Ascending aorta (tissue), 2 donors: ENCODE results near the gene MDN1. TPM values are rescaled to one million over a fixed set of nuclear protein-coding genes. Genes with fewer than 3 reads are reported as not detected.

ENCODE experiments used
- DNase-seq, 2 donors: peaks; one replicate each; pipeline ENCODE4 v3.0.0-alpha.2; 2019; ENCODE audit warnings: low spot score in 2 of 2
- H3K27ac ChIP-seq, 2 donors: fragments of 200-600 bp; sonication (generic); one replicate each; pipeline ENCODE4 v1.5.1; 2016 to 2017; ENCODE audit warnings: mild to moderate bottlenecking in 1 of 2
- H3K27me3 ChIP-seq: fragments of 200-600 bp; sonication (generic); one replicate; pipeline ENCODE4 v1.5.1; 2017
- H3K36me3 ChIP-seq, 2 donors: fragments of 200-600 bp; sonication (generic); one replicate each; pipeline ENCODE4 v1.5.1; 2016
- H3K4me1 ChIP-seq, 2 donors: fragments of 200-600 bp; sonication (generic); one replicate each; pipeline ENCODE4 v1.5.1; 2016 to 2017; ENCODE audit warnings: mild to moderate bottlenecking in 1 of 2
- H3K4me3 ChIP-seq, 2 donors: fragments of 200-600 bp; sonication (generic); one replicate each; pipeline ENCODE4 v1.5.1; 2016 to 2017; ENCODE audit warnings: mild to moderate bottlenecking in 1 of 2
- H3K9me3 ChIP-seq, 2 donors: fragments of 200-600 bp; sonication (generic); one replicate each; pipeline ENCODE4 v1.5.1; 2016
- CTCF ChIP-seq, 3 experiments: fragments of 200-600 bp in 2 of 3; fragments of 450-650 bp in 1 of 3; sonication (generic) in 2 of 3; IDR thresholded peaks; one replicate each; pipeline ENCODE4 v1.5.1; 2016 to 2019; ENCODE audit warnings: antibody characterized with exemption in 3 of 3, mild to moderate bottlenecking in 1 of 3, moderate library complexity in 1 of 3
- intact Hi-C: fragments of 100-400 bp; cut with DNase I; formaldehyde crosslinking; loops from one replicate; pipeline ENCODE4 v1.15.1; 2023
- total RNA-seq: library from RNA; depleted of rRNA; stranded (reverse); fragments of >200 nt; gene quantifications from one replicate; pipeline ENCODE4 v1.1.0, GENCODE V29; 2016

The MDN1 gene
- total RNA-seq, 1 donor from 2014 or later = 12.2 TPM

GRCh38 chr6:89619567-89619966 lies 200.0 kb downstream of the MDN1 start:
- H3K9me3 ChIP-seq = no peaks in the 10 kb centered on the region
- no peaks in the 10 kb centered on the region for H3K27me3 ChIP-seq
- H3K4me3 ChIP-seq = no peak overlapping the region
- intact Hi-C loops = no loop called here
- no peak for DNase-seq
- no peaks in the 10 kb centered on the region for H3K4me1 ChIP-seq
- no peak overlapping the region for H3K27ac ChIP-seq
- peaks cover 19 to 38% of the 10 kb centered on the region in 2 donors for H3K36me3 ChIP-seq
- TF ChIP-seq CTCF (IDR thresholded peaks at IDR 0.05) = no peak

GRCh38 chr6:89618026-89618425 lies 201.6 kb downstream of the MDN1 start:
- Histone ChIP-seq H3K36me3 (peaks cover 6 to 23% of the 10 kb centered on the region in 2 donors), H3K4me3 (no peak overlapping the region), H3K27ac (no peak overlapping the region), H3K4me1 (no peaks in the 10 kb centered on the region), H3K27me3 (no peaks in the 10 kb centered on the region), H3K9me3 (no peaks in the 10 kb centered on the region)
- TF ChIP-seq CTCF (IDR thresholded peaks at IDR 0.05) = no peak
- intact Hi-C loops = no loop called here
- no peak for DNase-seq

- intact Hi-C loops = no loop called here
- H3K27ac ChIP-seq = no peak overlapping the region
- TF ChIP-seq CTCF (IDR thresholded peaks at IDR 0.05) = no peak
- H3K4me3 ChIP-seq = no peak overlapping the region
- no peaks in the 10 kb centered on the region for H3K4me1 ChIP-seq
- H3K9me3 ChIP-seq = no peaks in the 10 kb centered on the region
- DNase-seq = no peak
- H3K27me3 ChIP-seq = no peaks in the 10 kb centered on the region
- peaks cover 0 to 19% of the 10 kb centered on the region in 2 donors for H3K36me3 ChIP-seq
These were observed 203.1 kb downstream of the MDN1 start for GRCh38 chr6:89616531-89616930.

- H3K4me3 ChIP-seq = no peak overlapping the region
- no peak for DNase-seq
- no peaks in the 10 kb centered on the region for H3K9me3 ChIP-seq
- no peak for TF ChIP-seq CTCF (IDR thresholded peaks at IDR 0.05)
- H3K27me3 ChIP-seq = no peaks in the 10 kb centered on the region
- intact Hi-C loops = no loop called here
- H3K36me3 ChIP-seq = peaks cover 0 to 19% of the 10 kb centered on the region in 2 donors
- no peaks in the 10 kb centered on the region for H3K4me1 ChIP-seq
- no peak overlapping the region for H3K27ac ChIP-seq
These were observed 203.7 kb downstream of the MDN1 start for GRCh38 chr6:89615882-89616281.

GRCh38 chr6:89613790-89614189 lies 205.8 kb downstream of the MDN1 start:
- no peak for TF ChIP-seq CTCF (IDR thresholded peaks at IDR 0.05)
- no peak overlapping the region for H3K27ac ChIP-seq
- no peak overlapping the region for H3K4me3 ChIP-seq
- peaks cover 0 to 15% of the 10 kb centered on the region in 2 donors for H3K36me3 ChIP-seq
- no peaks in the 10 kb centered on the region for H3K4me1 ChIP-seq
- intact Hi-C loops = loop anchor here (5.0 kb wide), 2 partner anchors 241 to 636 kb away; no protein-coding TSS in a partner anchor
- H3K27me3 ChIP-seq = no peaks in the 10 kb centered on the region
- no peaks in the 10 kb centered on the region for H3K9me3 ChIP-seq
- no peak for DNase-seq

GRCh38 chr6:89612121-89612520 lies 207.5 kb downstream of the MDN1 start:
- Histone ChIP-seq H3K36me3 (peaks cover 0 to 20% of the 10 kb centered on the region in 2 donors), H3K27ac (no peak overlapping the region), H3K4me3 (no peak overlapping the region), H3K27me3 (no peaks in the 10 kb centered on the region), H3K9me3 (no peaks in the 10 kb centered on the region), H3K4me1 (no peaks in the 10 kb centered on the region)
- TF ChIP-seq CTCF (IDR thresholded peaks at IDR 0.05) = no peak
- DNase-seq = no peak
- intact Hi-C loops = loop anchor here (5.0 kb wide), 2 partner anchors 240 to 635 kb away; no protein-coding TSS in a partner anchor
